BE2C (cell line): ENCODE data around the gene FIGNL2.
A peak's percentile ranks its signal among the peaks of the same experiment; 100 is the strongest.

Experiments used
- DNase-seq: peaks from one replicate; pipeline ENCODE4 v3.0.0-alpha.2; 2020
- H3K27me3 ChIP-seq: fragments of 250-450 bp; sonication (Bioruptor Pico); 2 replicates; pipeline ENCODE4 v1.5.1; 2020; ENCODE audit warnings: mild to moderate bottlenecking
- H3K36me3 ChIP-seq: fragments of 250-450 bp; sonication (Bioruptor Pico); 2 replicates; pipeline ENCODE4 v1.5.1; 2020; ENCODE audit warnings: mild to moderate bottlenecking
- H3K4me1 ChIP-seq: fragments of 250-450 bp; sonication (Bioruptor Pico); 2 replicates; pipeline ENCODE4 v1.5.1; 2020
- H3K4me3 ChIP-seq: 2 replicates; pipeline ENCODE4 v1.5.1; 2011; ENCODE audit warnings: low read depth, low read length
- H3K9me3 ChIP-seq: fragments of 250-450 bp; sonication (Bioruptor Pico); 2 replicates; pipeline ENCODE4 v1.5.1; 2020
- CTCF ChIP-seq: IDR thresholded peaks from 2 replicates; pipeline ENCODE4 v1.5.1; 2012; ENCODE audit warnings: mild to moderate bottlenecking, low read depth, low read length

FIGNL2 gene

GRCh38 chr12:51891843-51892242, 43.3 kb upstream of the FIGNL2 start:
- H3K27me3 ChIP-seq: no peaks in the 10 kb centered on the region
- no peak for DNase-seq
- no peaks in the 10 kb centered on the region for H3K9me3 ChIP-seq
- H3K4me1 ChIP-seq: peaks cover 13% of the 10 kb centered on the region
- H3K36me3 ChIP-seq: no peaks in the 10 kb centered on the region
- peak; percentile 44; the same call in 1 of the 2 replicates for TF ChIP-seq CTCF
- no peak overlapping the region for H3K4me3 ChIP-seq

GRCh38 chr12:51890511-51891171, 42.1 kb upstream of the FIGNL2 start:
- DNase-seq: no peak
- H3K4me1 ChIP-seq: peaks cover 12% of the 10 kb centered on the region
- no peak overlapping the region for H3K4me3 ChIP-seq
- no peaks in the 10 kb centered on the region for H3K27me3 ChIP-seq
- no peaks in the 10 kb centered on the region for H3K36me3 ChIP-seq
- no peaks in the 10 kb centered on the region for H3K9me3 ChIP-seq
- TF ChIP-seq CTCF: no peak

- no peaks in the 10 kb centered on the region for H3K9me3 ChIP-seq
- DNase-seq: no peak
- no peak overlapping the region for H3K4me3 ChIP-seq
- peaks cover 6% of the 10 kb centered on the region for H3K4me1 ChIP-seq
- no peaks in the 10 kb centered on the region for H3K27me3 ChIP-seq
- TF ChIP-seq CTCF: no peak
- no peaks in the 10 kb centered on the region for H3K36me3 ChIP-seq
Observed at GRCh38 chr12:51890133-51890464, 41.6 kb upstream of the FIGNL2 start.

- peak; percentile 31 for TF ChIP-seq CTCF
- Histone ChIP-seq H3K4me3 (no peak overlapping the region), H3K4me1 (0 out of 2 replicates have a peak, but pooled peaks cover 3% of the 10 kb centered on the region), H3K36me3 (no peaks in the 10 kb centered on the region), H3K27me3 (no peaks in the 10 kb centered on the region), H3K9me3 (no peaks in the 10 kb centered on the region)
- no peak for DNase-seq
Observed at GRCh38 chr12:51889216-51890132, 41.0 kb upstream of the FIGNL2 start.

- no peak overlapping the region for H3K4me3 ChIP-seq
Observed at GRCh38 chr12:51888316-51889215, 40.0 kb upstream of the FIGNL2 start.

More at GRCh38 chr12:51888316-51889215, 40.0 kb upstream of the FIGNL2 start:
- DNase-seq: no peak
- H3K36me3 ChIP-seq: no peaks in the 10 kb centered on the region
- TF ChIP-seq CTCF: no peak
- 0 out of 2 replicates have a peak, but pooled peaks cover 3% of the 10 kb centered on the region for H3K4me1 ChIP-seq
- H3K9me3 ChIP-seq: no peaks in the 10 kb centered on the region
- no peaks in the 10 kb centered on the region for H3K27me3 ChIP-seq
